DMS153 treated with DMSO at 0.1 percent for 48 hours (cell line): Measurements from ENCODE around the gene TNRC18.
"Not testable (repeated sequence)": the region's sequence is repeated elsewhere in the genome, so short reads cannot be mapped to it uniquely, and the experiment has no call there.

ENCODE experiments used
- DNase-seq: peaks from one replicate; lab custom pipeline; 2025; ENCODE audit not compliant: unreplicated experiment; lab: John Stamatoyannopoulos, UW

TNRC18 gene

GRCh38 chr7:5275510-5275909, 148.1 kb downstream of the TNRC18 start:
- DNase-seq: not testable (repeated sequence)

DNA sequence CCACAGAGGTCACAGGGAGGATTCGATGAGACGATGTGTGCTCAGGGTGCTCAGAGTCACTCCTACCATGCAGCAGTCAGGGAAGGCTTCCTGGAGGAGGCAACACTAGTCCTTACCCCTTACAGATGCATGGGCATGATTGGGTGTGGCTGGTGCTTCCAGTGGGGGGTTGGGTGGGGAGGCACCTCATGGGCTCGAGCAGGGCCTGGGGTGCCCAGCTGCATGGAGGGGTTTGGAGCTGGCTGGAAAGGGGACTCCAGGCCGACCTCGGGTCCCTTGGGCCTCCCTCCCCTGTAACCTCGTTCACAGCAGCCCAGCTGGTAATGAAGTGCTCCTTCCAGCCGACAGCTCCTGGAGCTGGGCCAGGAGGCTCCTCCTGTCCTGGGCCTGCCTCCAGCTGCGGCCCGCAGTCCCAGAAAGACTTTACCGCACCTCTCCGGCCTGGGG, 148.6 kb downstream of the TNRC18 start:
- not testable (repeated sequence) for DNase-seq

- DNase-seq: no peak
Measured at GRCh38 chr7:5274441-5274840, 149.2 kb downstream of the TNRC18 start.

GRCh38 chr7:5273831-5274405, 149.7 kb downstream of the TNRC18 start:
- DNase-seq: not testable (repeated sequence)

- no peak for DNase-seq
Measured at GRCh38 chr7:5270788-5271187, 152.8 kb downstream of the TNRC18 start.

DNA sequence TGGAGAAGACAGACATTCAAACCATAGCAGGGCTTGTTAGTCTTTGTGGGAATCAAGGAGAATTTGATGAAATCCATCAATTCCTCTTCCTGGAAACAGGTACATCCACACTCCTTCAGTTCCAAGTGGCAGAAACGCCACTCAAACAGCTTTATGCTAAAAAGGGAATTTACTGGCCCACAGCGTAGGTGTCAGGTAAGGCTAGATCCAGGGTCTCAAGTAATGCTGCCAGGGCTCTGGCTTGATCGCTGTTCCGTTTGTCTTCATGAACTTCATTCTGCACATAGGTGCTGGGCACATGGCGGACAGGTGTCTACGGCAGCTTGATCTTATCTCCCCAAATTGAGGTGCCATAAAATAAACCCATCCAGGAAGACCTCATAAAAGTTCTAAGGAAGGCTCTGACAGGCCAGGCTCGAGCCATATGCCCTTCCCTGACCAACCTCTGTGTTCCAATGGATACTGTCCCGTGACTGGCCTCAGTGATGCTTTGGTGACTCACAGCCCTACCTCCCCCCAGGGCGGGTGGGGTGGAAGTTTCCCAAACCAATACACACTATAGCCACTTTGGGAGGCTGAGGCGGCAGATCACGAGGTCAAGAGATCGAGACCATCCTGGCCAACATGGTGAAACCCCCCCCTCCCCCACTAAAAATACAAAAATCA, 153.5 kb downstream of the TNRC18 start:
- DNase-seq: not testable (repeated sequence)

DNA sequence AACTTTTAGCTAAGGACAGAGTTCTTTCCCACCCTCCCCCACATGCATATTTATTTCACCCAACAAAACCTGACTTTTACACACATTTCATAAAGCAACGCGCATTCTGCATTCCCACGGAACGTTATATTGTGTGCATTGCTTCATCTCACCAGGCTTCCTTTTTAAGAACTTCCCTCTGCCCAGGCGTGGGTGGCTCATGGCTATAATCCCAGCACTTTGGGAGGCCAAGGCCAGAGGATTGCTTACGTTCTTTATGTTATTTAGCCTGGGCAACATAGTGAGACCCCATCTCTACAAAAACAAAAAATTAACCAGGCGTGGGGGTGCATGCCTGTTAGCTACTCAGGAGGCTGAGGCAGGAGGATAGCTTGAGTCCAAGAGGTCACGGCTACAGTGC, 155.8 kb downstream of the TNRC18 start:
- not testable (repeated sequence) for DNase-seq

DNA sequence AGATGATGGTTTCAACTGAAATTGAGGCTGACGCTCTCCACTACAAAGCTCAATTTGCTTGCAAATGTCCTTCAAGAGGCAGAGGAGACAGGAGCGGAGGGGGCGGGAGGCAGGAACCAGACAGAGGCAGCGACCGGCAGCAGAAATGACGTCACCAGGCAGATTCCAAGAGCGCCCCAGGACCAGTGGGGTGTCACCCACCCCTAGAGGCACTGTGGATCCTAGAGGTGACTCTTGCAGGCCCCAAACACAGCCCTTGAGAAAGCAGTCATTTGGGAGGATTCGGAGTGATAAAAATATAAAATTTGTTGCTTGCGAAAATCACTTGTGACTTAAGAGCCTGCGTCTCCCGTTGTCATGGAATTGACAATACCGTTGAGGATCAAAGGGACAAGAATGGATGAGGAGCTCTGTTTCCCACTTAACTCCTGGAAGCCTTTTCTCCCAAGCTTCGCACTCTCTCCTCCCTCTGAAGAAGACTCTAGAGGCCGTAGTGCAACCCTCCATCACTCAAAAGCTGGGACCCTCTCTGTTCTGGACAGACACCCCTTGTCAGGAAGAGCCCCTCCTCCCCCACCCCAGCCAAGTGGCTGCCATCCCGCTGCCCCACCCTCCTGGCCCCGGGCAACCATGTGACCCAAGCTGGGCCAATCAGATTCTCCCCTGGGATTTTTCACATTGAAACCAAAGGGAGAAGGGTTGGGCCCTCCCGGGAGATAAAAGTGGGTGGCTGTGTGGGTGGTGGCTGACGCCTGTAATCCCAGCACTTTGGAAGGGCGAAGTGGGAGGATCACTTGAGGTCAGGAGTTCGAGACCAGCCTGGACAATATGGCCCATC, 157.2 kb downstream of the TNRC18 start:
- DNase-seq: no peak

DNA sequence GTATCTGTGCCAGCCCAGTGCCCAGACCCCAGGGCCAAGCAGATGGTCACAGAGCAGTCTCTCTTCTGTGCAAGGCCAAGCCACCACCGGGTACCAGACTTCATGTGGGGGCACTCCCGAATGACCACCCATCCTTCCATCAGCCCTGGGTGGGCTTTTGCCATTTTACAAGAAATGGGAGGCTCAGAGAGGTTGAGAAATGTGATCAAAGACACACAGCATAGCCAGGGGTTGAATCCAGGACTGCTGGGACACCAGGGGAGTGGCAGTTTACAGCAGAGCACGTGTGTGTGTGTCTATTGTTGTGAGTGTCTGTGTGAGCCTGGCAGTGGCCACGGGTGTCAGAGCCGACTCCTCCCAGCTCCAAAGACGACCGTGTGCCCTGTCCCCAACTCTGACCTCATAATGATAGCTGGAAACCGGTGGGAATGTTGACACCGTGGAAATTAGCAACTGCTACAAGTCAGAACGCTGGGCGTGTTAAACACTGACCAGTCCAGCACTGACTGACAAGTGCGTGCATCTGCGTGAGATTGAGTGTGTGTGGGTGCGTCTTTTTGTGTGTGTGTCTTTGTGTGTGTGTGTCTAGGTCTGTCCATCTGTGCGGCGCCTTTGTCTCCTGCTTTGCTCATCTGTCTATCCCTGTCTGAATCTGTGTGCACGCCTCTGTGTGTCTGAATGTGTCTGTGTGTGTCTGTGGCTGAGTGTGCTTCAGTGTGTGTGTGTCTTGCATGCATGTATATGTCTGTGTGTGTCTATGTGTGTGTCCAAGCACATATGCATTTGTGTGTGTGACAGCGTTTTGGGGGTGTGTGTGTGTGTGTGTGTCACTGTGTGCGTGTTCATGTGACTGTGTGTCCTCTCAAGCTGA, 158.1 kb downstream of the TNRC18 start:
- DNase-seq: no peak

DNA sequence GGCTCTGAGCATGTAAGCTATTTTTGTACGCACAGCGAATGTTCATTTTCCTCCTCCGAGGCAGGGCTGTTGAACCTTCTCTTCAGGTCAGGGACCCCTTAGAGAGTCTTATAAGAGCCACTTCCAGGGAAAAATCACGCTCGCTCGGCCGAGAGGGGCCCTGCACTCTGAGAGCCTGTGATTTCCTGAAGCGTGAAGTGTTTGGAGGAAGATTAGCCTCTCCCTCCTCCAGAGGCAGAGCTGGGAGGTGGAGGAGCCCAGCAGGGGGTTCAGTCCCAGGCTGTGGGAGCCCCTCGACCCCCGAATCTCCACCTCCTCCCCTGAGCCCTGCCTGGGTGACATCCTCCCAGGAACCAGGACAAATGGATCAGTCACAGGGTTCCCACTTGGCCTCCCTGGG, 160.6 kb downstream of the TNRC18 start:
- not testable (repeated sequence) for DNase-seq

DNA sequence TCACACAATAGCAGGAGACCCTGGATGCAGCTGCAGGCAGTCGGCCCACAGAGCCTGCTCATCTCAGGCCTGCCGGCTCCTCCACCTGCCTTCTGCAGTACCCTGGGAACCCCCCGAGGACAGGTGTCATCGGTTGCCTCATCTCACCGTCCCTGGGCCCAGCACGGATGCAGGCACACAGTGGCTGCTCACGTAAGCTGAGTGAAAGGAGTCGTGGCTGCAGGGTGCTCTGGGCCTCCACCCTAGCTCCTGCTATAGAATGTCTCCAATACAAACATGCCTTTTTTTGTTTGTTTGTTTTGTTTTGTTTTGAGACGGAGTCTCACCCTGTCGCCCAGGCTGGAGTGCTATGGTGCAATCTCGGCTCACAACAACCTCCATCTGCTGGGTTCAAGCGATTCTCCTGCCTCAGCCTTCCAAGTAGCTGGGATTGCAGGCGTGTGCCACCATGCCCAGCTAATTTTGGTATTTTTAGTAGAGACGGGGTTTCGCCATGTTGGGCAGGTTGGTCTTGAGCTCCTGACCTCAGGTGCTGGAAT, 163.0 kb downstream of the TNRC18 start:
- not testable (repeated sequence) for DNase-seq
